Epidermal melanocyte (primary cell): ENCODE data around the gene TIAM2.
"Not testable (repeated sequence)": the region's sequence is repeated elsewhere in the genome, so short reads cannot be mapped to it uniquely, and the experiment has no call there.

Experiments
- DNase-seq: peaks from one replicate; pipeline ENCODE4 v3.0.0; 2011; ENCODE audit warnings: low spot score; ENCODE audit not compliant: insufficient read length

Gene TIAM2

GRCh38 chr6:155093430-155093829 is 98.3 kb downstream of the TIAM2 start:
- no peak for DNase-seq

- no peak for DNase-seq
These were observed 105.0 kb downstream of the TIAM2 start for GRCh38 chr6:155100087-155100486.

GRCh38 chr6:155100591-155100990 is 105.5 kb downstream of the TIAM2 start:
- DNase-seq = no peak

GRCh38 chr6:155103083-155103645 is 108.0 kb downstream of the TIAM2 start:
- DNase-seq = not testable (repeated sequence)

- no peak for DNase-seq
These were observed 108.8 kb downstream of the TIAM2 start for GRCh38 chr6:155103816-155104366.

- DNase-seq = no peak
These were observed 111.5 kb downstream of the TIAM2 start for GRCh38 chr6:155106456-155107115.

GRCh38 chr6:155107432-155108069 is 112.4 kb downstream of the TIAM2 start:
- DNase-seq = no peak

- DNase-seq = no peak
These were observed 113.1 kb downstream of the TIAM2 start for GRCh38 chr6:155108070-155108820.

- DNase-seq = no peak
These were observed 115.6 kb downstream of the TIAM2 start for GRCh38 chr6:155110721-155111120.

- no peak for DNase-seq
These were observed 117.6 kb downstream of the TIAM2 start for GRCh38 chr6:155112757-155113156.

- no peak for DNase-seq
These were observed 120.9 kb downstream of the TIAM2 start for GRCh38 chr6:155115893-155116570.

- DNase-seq = no peak
These were observed 121.4 kb downstream of the TIAM2 start for GRCh38 chr6:155116571-155116910.

GRCh38 chr6:155117256-155117655 is 122.1 kb downstream of the TIAM2 start:
- no peak for DNase-seq

GRCh38 chr6:155117785-155118184 is 122.7 kb downstream of the TIAM2 start:
- no peak for DNase-seq

- DNase-seq = not testable (repeated sequence)
These were observed 124.1 kb downstream of the TIAM2 start for GRCh38 chr6:155119201-155119600.

- no peak for DNase-seq
These were observed 124.9 kb downstream of the TIAM2 start for GRCh38 chr6:155120034-155120433.

- no peak for DNase-seq
These were observed 126.2 kb downstream of the TIAM2 start for GRCh38 chr6:155121294-155121693.

GRCh38 chr6:155121699-155122098 is 126.6 kb downstream of the TIAM2 start:
- DNase-seq = no peak

GRCh38 chr6:155122199-155122950 is 127.3 kb downstream of the TIAM2 start:
- DNase-seq = no peak

GRCh38 chr6:155123520-155123919 is 128.4 kb downstream of the TIAM2 start:
- DNase-seq = no peak

GRCh38 chr6:155125906-155126305 is 130.8 kb downstream of the TIAM2 start:
- no peak for DNase-seq
